Erythroblast (primary cell): Measurements from ENCODE around the gene SLC36A2.

Experiments
- GATA1 ChIP-seq: IDR thresholded peaks from 2 replicates; pipeline ENCODE4 v1.6.1; 2011; ENCODE audit warnings: low read depth, mild to moderate bottlenecking, control low read depth, low read length, moderate library complexity
- POLR2A ChIP-seq: IDR thresholded peaks from 2 replicates; pipeline ENCODE4 v1.6.1; 2011; ENCODE audit warnings: mild to moderate bottlenecking, low read length

DNA sequence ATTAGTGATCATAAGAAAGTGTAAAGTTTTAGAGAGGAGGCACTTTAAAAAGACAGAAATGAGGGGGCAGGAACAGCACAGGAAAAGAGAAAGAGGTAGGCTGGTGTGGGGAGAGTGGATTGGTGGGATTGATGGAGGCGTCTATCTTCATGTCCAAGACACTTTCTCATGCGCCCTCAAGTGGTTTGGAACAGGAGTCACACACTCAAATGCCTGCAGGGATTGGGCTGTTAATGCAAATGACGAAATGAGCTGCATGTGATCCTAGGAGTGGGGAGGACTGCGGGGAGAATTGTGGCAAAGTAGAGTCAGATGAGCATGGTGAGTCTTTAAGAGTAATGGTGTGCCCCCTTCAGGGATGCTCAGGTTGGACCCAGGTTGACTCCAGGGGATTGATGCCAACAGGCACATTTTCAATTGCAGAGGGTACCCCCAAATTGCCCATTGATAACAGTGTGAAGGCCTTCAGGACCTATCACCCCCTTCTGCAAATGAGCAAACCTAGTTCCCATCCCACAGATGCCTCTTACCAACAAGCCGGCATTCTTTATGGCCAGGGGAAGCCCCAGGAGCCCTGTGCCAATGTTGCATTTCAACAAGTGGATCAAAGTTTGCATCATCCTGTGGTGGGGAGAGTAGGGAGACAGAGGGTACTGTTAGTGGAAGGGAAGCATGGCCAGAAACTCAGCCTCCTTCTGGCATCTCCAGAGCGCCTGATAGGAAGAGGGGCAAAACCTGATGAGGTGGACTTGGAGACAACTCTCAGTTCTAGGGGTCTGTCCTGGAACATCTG is 49.1 kb downstream of the SLC36A2 start:
- TF ChIP-seq POLR2A, result no peak
- no peak for TF ChIP-seq GATA1
